HuH-7 (cell line): ENCODE data around the gene ETDA.
"Not testable (repeated sequence)": the region's sequence is repeated elsewhere in the genome, so short reads cannot be mapped to it uniquely, and the experiment has no call there.

ENCODE experiments used
- DNase-seq: peaks from one replicate; pipeline ENCODE4 v3.0.0; 2011; ENCODE audit warnings: low spot score

ETDA gene

DNA sequence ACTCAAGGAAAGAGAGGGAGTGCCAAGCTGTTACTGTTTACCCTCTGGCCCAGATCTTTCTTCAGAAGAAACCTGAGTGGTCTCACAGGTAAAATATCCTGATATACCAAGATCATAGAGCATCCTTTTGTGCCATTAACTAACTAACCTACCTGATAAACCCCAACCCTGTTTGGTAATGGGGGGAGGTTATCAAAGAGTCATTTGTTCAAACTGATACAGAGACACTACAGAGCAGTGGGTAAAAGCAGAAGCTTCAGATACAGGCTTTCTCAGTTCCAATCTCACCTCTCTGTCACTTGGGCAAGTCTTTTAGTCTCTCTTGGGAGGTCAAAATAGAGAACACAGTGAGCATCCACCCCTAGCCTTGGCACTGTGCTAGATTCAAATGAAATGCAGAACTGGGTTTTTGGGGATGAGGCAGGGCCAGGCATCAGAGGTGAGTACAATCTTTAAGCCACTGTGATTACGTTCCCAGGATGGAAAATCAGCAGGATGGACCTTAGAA lies at the start of gene ETDA:
Gene ETDA, plus strand, starts transcription at position 51 of the 508 bp plus-strand sequence. CDS start 1,216 bp downstream, outside the sequence.
- DNase-seq, result not testable (repeated sequence)

DNA sequence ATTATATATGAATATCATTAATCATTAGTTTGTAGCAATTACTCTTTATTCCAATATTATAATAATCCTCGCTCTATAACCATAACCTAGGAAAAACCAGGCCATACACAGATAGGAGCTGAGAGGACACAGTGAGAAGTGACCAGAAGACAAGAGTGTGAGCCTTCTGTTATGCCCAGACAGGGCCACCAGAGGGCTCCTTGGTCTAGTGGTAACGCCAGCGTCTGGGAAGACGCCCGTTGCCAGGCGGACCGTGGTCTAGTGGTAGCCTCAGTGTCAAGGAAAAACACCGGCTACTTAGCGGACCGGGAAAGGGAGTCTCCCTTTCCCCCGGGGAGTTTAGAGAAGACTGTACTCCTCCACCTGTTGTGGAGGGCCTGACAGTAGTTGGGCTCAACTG lies 45.4 kb upstream of the ETDA start:
- not testable (repeated sequence) for DNase-seq

DNA sequence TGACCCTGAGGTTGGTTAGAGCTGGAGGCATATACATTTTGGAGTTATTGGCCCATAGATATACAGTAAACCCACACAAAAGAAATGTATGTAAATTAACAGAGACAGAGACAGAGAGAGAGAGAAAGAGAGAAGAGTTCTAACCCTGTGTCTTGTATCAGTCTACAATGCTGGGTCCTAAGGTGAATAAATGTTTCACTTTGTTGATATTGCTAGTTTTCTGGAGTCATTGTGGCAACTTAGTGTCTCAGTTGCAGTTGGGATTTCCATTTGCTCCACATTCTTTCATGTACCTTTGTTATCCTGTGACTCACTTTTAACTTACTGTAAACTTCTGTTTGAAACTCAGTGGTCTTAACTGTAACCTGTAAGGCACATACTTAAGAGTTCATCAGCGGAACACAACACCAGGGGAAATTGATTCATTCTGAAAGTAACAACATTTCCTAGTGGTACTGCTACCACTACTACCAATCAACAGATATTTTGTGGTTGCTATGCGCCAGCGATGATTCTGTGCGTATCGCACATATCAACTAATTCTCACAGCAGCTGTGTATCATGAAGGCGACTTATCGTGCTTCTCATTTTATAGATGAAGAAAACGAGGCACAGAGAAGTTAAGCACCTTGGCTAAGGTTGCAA lies 38.5 kb upstream of the ETDA start:
- DNase-seq, result no peak

DNA sequence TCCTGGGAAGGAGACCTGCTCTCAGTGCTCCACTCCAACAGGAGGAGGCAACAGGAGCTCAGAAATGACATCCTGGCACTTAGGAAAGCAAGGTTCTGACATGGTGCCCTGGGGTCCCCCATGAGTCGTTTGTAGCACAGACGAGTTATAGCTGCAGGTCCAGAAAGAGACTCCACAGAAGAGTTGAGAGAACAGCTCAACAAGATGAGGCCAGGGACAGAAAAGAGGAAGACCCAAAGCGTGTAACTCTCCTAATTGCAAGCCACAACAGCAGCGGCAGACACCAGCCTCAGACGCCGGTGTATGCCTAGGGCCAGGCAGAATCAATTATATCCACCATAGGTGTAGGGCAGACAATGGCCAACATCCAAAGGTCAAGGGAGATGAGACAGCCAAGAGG lies 5.9 kb upstream of the ETDA start:
- not testable (repeated sequence) for DNase-seq

DNA sequence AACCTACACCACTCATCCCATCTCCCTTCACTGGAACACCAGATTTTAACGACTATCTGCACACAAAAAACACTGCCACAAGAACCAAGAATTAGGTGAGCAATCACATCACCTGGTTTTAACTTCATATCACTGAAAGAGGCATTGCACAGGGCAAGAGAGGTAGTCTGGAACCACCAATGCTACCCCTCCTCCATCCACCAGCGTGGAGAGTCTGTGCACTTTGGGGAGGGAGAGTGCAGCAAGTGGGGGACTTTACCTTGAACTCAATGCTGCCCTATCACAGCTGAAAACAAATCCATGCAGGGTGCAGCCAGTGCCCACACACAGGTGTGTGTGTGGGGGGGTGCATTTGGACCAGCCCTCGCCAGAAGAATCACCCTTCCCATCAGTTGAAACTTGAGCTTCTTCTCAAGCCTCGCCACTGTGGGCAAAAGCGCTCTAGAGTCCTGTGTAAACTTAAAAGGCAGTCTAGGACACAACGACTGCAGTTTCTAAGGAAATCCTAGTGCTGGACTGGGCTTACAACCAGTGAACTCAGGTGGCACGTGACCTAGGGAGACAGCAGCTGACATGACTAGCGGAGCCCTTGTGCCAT lies 4.3 kb downstream of the ETDA start:
- not testable (repeated sequence) for DNase-seq

DNA sequence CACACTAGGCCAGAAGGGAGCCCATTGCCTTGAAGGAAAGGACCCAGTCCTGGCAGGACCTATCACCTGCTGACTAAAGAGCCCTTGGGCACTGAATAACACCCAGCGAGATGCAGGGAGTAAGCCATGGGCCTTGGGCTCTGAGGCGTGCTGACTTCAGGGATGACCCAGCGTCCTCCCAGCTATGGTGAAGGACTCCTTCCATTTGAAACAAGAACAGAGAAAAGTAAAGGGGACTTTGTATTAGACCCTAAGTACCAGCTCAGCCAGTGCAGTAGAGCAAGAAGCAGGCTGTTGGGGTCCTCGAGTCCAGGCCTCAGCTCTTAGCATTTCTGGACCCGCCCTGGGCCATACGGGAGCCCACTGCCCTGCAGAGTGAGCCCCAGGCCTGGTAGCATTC lies 5.1 kb downstream of the ETDA start:
- DNase-seq, result no peak

DNA sequence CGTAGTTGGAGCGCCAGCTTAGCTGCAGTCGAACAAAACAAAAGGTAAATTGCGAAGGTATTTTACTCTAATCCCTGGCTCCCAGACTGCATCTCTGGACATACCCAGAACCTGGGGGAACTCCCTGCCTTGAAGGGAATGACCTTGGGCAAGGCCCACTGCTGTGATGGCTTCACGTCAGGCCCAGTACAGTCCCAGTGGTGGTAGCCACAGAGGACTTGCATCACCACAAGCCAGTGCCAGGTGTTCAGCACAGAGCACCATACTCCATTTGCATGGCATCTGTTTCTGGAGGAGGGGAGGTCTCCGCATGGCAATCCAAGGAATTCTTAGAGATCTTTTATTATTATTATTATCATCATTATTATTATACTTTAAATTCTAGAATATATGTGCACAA lies 5.6 kb downstream of the ETDA start:
- DNase-seq, result no peak

DNA sequence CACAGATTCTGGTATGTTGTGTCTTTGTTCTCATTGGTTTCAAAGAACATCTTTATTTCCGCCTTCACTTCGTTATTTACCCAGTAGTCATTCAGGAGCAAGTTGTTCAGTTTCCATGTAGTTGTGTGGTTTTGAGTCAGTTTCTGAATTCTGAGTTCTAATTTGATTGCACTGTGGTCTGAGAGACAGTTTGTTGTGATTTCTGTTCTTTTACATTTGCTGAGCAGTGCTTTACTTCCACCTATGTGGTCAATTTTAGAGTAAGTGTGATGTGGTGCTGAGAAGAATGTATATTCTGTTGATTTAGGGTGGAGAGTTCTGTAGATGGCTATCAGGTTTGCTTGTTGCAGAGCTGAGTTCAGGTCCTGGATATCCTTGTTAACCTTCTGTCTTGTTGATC lies 9.1 kb downstream of the ETDA start:
- not testable (repeated sequence) for DNase-seq

DNA sequence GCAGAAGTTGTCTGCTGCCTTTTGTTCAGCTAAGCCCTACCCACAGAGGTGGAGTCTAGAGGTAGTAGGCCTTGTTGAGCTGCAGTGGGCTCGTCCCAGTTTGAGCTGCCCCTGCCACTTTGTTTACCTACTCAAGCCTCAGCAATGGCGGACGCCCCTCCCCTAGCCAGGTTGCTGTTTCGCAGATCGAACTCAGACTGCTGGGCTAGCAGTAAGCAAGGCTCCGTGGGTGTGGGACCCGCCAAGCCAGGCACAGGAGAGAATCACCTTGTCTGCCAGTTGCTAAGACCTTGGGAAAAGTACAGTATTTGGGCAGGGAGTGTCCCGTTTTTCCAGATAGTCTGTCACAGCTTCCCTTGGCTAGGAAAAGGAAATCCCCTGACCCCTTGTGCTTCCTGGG lies 11.5 kb downstream of the ETDA start:
- DNase-seq, result not testable (repeated sequence)

DNA sequence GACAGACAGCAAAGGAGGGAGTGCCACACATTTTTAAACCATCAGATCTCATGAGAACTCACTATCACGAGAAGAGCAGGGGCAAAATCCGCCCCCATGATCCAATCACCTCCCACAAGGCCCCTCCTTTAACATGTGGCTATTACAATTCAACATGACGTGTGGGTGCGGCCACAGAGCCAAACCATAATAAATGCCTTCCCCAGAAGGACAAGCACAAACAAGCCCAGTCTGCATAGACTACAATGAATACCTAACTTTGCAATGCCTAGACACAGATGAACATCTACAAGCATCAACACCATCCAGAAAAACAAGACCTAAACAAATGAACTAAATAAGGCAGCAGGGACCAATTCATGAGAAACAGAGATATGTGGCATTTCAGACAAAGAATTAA lies 12.3 kb downstream of the ETDA start:
- DNase-seq, result no peak

DNA sequence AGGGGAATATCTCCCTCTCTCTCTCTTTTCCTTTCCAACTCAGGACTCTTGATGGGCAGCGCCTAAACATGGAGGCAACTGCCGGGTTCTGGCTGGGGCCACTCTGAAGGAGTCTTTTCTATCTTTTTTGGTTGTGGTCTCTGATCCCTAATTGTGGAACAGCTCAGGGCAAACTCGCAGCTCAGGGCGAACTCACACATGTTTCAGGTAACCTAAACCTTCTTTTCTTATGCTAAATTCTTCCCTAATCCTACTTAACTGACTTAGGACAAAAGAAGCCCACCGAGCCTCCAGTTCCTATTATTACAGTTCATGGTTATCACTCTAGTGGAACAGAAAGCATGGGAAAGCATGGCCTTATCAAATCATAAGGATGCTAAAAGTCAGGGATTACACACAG lies 21.3 kb downstream of the ETDA start:
- DNase-seq, result no peak

DNA sequence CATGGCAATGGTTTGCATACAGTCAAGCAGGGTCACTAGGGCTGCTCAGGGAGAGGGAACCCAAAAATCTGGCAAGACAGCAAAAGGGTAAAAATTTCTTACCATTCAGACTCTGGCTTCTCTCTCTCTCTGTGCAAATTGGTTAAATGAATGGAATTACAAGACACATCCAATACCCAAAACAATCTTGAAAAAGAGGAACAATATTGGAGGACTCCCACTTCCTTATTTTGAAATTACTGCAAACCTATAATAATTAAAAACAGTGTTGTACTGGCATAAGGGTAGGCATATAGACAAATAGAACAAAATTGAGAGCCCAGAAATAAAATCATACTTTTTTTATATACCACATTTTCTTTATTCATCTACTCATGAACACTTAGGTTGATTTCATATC lies 24.1 kb downstream of the ETDA start:
- no peak for DNase-seq

DNA sequence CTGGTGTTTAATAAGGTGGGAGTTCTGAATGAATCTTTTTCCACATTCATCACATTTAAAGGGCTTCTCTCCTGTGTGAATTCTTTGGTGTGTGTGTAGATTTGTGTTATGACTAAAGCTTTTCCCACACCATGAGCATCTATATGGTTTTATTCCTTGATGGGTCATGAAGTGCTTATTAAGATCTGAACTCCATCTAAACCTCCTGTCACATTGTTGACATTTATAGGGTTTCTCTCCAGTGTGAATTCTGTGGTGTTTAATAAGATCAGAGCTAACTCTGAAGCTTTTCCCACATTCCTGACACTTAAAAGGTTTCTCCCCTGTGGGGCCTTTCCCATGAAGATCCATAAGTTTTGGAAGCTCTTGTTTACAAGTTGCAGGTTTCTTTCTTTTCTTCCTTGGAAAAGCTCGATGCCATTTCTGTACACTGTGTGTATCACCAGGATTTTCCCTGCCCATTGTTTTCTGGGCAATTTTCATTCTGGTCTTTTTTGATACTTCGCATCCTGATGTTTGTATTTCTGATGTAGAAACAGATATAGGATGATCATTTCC lies 35.5 kb downstream of the ETDA start:
- DNase-seq, result no peak

DNA sequence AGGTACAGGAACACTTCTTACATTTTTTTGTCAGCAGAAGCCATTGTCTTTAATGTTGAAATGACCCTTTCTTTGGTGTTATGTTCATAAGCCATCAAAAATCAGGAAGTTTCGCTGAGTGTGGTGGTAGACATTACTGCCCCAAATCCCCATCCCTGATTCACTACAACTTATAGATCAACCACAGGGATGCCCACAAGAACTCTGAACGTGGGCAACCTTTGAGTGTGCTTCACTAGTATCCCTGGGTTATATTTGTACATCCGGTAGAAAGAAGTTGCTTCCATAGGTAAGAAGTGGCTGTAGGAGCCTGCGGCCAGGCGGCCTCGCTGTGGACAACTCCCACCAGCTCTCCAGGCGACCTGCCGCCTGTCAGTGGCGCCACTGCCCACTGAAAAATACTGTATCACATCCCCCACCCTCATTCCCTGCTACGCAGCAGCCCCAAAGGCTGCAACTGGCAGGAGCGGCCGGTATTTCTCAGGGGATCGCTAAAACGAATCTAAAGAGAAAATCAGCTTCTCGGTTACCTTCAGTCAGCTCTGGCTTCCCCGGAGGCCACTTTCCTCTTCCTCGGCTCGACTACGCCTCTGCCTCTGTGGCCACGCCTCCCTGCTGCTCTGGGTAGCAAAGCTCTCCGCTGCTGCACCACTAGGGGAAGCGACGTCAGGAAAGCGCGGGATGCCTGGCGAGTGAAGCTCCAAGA lies 43.5 kb downstream of the ETDA start:
- DNase-seq, result no peak

DNA sequence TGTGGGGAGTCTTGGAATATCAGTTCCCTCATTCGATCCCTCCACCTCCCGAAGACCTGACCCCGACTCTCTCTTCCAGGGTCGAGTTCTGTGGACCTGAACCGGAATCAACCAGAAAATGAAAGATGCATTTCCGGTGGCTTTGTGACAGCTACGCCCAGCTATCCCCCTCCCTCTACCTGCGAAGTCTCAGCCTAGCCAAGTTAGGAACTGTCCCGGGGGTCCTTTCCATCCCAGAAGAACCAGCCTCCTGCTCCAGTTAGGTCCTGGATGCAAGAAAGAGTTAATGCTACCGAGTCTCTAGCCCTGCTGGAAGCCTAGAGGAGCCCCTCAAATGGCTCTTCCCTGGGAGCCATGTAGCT lies 44.1 kb downstream of the ETDA start:
- DNase-seq, result no peak

DNA sequence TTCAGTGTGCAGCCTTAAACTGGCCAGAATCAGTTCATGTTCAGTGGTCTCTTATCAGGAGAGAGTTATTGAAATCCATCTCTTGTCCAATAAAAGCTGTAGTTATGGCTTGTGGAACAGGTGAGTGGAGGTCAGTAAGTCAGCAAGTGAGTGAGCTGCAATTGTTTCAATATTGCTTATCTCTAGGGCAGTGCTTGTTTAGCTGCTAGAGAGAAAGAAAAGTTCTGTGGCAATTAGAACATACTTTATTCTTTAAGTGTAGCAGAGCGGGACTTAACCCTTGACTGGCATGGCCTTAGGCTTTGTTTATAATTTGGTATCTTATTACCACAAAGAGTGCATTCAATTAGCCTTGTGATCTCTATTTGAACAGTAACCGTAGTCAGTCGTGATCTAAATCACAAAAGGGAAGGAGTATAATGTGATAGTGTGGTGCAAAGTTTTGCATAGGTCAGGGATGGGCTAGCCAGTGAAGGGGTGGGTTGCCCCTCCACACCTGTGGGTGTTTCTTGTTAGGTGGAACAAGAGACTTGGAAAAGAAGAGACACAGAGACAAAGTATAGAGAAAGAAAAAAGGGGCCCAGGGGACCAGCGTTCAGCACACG lies 50.5 kb downstream of the ETDA start:
- no peak for DNase-seq
